ENCODE data around the gene FBRS.
"Not testable (repeated sequence)": the region's sequence is repeated elsewhere in the genome, so short reads cannot be mapped to it uniquely, and the experiment has no call there.

FBRS gene

DNA sequence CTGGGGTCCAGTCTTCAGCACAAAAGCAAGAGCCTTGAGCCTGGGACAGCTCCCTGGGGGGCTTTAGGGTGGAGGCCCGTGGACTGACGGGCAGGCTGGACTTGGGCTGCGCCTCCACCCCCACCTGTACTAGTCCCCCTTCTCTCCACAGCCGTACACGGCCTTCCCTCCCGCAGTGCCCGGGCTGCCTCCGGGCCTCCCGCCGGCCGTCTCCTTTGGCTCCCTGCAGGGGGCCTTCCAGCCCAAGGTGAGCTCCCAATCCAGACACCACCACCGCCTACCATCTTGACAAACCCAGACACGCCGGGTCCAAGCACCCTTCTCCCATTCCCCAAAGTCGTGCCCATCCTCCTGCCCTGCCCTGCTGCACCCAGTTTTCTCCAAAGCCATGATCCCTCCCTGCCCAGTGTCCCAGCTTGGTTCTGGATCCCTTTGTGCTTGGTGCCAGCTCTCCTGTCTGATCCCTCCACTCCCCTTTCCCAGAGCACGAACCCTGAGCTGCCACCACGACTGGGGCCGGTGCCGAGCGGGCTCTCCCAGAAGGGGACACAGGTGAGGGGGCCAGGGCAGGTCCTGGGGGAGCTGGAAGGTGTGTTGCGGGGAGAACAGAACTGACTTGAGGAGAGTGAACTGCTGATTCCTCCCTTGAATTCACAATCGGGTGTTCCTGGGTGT lies 7.1 kb downstream of the FBRS start:
- no peak for DNase-seq (ENCODE audit: low read depth)

- no peak for DNase-seq (ENCODE audit: low read depth)
Observed at GRCh38 chr16:30665830-30666190, 7.6 kb downstream of the FBRS start.

GRCh38 chr16:30666681-30667080 lies 8.4 kb downstream of the FBRS start:
- DNase-seq (ENCODE audit: low read depth): no peak

DNA sequence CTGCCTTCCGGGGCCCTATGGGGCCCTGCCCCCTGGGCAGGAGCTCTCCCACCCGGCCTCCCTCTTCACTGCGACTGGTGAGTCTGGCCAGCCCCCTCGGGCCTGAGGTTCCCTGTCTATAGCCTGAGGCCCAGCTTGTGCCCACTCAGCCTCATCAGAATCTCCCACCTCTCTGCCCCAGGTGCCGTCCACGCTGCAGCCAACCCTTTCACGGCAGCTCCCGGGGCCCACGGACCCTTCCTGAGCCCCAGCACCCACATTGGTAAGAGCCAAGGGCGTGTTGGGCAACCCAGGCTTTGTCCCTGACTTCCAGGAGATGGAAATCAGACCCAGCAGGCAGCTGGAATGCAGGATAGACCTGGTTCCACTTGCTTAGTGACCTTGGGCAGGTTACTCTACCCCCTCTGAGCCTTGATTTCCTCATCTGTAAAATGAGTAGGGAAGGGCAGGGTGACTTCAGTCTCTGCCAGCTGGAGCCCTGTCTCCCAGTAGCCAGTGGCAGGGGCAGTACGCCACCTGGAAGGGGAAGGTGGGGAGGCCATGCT lies 9.2 kb downstream of the FBRS start:
- no peak for DNase-seq (ENCODE audit: low read depth)

GRCh38 chr16:30668393-30668792 lies 10.2 kb downstream of the FBRS start:
- DNase-seq (ENCODE audit: low read depth): no peak

- DNase-seq (ENCODE audit: low read depth): no peak
Observed at GRCh38 chr16:30669026-30669902, 11.0 kb downstream of the FBRS start.

GRCh38 chr16:30669903-30670824 lies 11.9 kb downstream of the FBRS start:
- DNase-seq (ENCODE audit: low read depth): no peak

GRCh38 chr16:30675143-30675542 lies 16.9 kb downstream of the FBRS start:
- no peak for DNase-seq (ENCODE audit: low read depth)

DNA sequence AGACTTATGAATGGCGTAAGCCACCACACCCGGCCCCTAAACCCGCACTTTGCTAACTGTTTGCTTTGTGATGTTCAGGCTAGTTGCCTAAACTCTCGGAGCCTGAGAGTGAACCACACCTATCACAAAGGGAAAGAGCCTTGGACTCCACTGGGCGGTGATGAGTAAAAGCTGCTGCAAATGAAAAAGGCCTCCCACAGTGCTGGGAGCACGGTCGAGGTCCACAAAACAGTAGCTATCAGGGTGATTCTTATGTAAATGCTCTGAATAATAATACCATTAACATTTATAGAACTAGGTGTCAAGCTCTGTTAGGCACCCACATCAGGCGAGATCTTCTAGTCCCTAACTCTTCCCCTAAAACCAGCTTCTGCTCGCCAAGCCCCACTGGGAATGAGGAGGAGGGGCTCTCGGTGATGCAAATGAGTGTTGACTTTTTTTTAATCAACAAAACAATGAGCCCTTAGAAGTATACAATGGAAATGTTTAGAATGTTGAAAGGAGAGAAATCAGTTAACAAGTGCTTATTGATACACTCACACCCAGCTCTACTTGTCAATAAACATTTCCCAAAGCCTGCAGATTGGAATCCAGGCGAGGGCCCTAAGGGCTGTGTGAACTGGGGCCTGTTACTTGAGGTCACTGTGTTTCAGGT lies 19.8 kb downstream of the FBRS start:
- DNase-seq (ENCODE audit: low read depth): no peak

DNA sequence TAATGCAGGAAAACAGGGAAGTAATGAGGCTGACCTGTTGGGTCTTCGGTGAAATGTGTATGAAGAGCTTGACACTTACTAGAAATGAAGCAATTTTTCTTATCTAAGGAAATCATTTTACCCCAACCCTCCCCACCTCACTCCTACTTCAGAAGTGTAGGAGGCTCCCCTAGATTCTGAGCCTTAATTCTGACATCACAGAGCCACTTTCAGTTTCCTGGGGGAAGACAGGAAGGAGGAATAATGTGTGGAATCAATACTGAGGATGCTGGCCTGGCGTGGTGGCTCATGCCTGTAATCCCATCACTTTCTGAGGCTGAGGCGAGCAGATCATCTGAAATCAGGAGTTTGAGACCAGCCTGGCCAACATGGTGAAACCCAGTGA lies 20.3 kb downstream of the FBRS start:
- DNase-seq (ENCODE audit: low read depth): no peak

GRCh38 chr16:30680326-30680725 lies 22.1 kb downstream of the FBRS start:
- DNase-seq (ENCODE audit: low read depth): no peak

- DNase-seq (ENCODE audit: low read depth): no peak
Observed at GRCh38 chr16:30688701-30689100, 30.5 kb downstream of the FBRS start.

DNA sequence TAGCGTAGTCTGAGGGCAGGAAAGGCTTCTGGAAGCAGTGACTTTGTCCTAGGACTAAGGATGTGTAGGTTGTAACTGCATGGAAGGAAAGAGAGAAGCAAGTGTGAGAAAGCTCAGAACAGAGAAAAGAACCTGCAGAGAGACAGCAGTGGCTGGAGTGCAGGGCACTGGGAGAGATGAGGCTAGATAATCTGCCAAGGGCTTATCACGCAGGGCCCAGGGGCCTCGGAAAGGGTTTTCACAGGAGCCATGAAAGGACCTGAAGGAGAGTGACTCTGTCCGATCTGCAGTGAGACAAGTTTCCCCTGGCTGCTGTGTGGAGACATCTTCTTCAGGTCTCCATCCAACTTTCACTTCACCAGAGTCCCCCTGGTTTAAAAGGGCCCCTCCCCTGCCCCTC lies 33.7 kb downstream of the FBRS start:
- DNase-seq (ENCODE audit: low read depth): no peak

GRCh38 chr16:30692396-30693064 lies 34.3 kb downstream of the FBRS start:
- no peak for DNase-seq (ENCODE audit: low read depth)

- no peak for DNase-seq (ENCODE audit: low read depth)
Observed at GRCh38 chr16:30694926-30695693, 36.9 kb downstream of the FBRS start.

GRCh38 chr16:30696646-30697045 lies 38.4 kb downstream of the FBRS start:
- not testable (repeated sequence) for DNase-seq (ENCODE audit: low read depth)

GRCh38 chr16:30697264-30698138 lies 39.3 kb downstream of the FBRS start:
- DNase-seq (ENCODE audit: low read depth): no peak

- peak; percentile 99 for DNase-seq (ENCODE audit: low read depth)
Observed at GRCh38 chr16:30698139-30698815, 40.0 kb downstream of the FBRS start.
